Activated B cell treated with CpG ODN at 0.5 μM for 24 hours (primary cell): ENCODE data around the gene CELA3A. TPM values are rescaled to one million over a fixed set of nuclear protein-coding genes. Genes with fewer than 3 reads are reported as not detected.

Source experiments
- ATAC-seq: fragments of 200-7000 bp; cut with Tn5 transposase; one replicate; pipeline ENCODE4 v1.10.0; 2021; ENCODE audit warnings: low read depth, mild to moderate bottlenecking, moderate library complexity
- CTCF ChIA-PET: fragments of 350-600 bp; sonication (Branson Sonifier 250); formaldehyde crosslinking; loops from one replicate; lab custom pipeline; 2021; ENCODE audit warnings: antibody characterized with exemption; lab: Charles Lee
- POLR2A ChIA-PET: fragments of 350-600 bp; sonication (Branson Sonifier 250); formaldehyde crosslinking; loops from one replicate; lab custom pipeline; 2021; ENCODE audit warnings: antibody characterized with exemption; lab: Charles Lee
- DNase-seq: peaks from one replicate; pipeline ENCODE4 v3.0.0; 2022
- H3K27ac Mint-ChIP-seq: one replicate; pipeline ENCODE4 v1.8.0; 2020; ENCODE audit warnings: mixed read lengths
- H3K27me3 Mint-ChIP-seq: one replicate; pipeline ENCODE4 v1.8.0; 2021; ENCODE audit warnings: mixed read lengths
- H3K36me3 Mint-ChIP-seq: one replicate; pipeline ENCODE4 v1.8.0; 2021; ENCODE audit warnings: low read depth, mixed read lengths
- H3K4me1 Mint-ChIP-seq: one replicate; pipeline ENCODE4 v1.8.0; 2021; ENCODE audit warnings: mixed read lengths
- H3K4me3 Mint-ChIP-seq: one replicate; pipeline ENCODE4 v1.8.0; 2020; ENCODE audit warnings: mild to moderate bottlenecking, mixed read lengths
- H3K9me3 Mint-ChIP-seq: one replicate; pipeline ENCODE4 v1.8.0; 2020; ENCODE audit warnings: mixed read lengths
- intact Hi-C: fragments of 100-400 bp; cut with micrococcal nuclease; formaldehyde crosslinking; loops from one replicate; pipeline ENCODE4 v1.15.1; 2024
- total RNA-seq: library from RNA; stranded (reverse); gene quantifications from 2 replicates; pipeline ENCODE4 v1.2.3, GENCODE V29; 2022
- TF ChIP-seq, protein P1 (sequence below): fragments of 200-600 bp; IDR thresholded peaks from one replicate; pipeline ENCODE4 v1.8.0; 2022; ENCODE audit warnings: antibody characterized with exemption, mild to moderate bottlenecking

CELA3A gene
- total RNA-seq, 1 donor from 2014 or later: not detected

DNA sequence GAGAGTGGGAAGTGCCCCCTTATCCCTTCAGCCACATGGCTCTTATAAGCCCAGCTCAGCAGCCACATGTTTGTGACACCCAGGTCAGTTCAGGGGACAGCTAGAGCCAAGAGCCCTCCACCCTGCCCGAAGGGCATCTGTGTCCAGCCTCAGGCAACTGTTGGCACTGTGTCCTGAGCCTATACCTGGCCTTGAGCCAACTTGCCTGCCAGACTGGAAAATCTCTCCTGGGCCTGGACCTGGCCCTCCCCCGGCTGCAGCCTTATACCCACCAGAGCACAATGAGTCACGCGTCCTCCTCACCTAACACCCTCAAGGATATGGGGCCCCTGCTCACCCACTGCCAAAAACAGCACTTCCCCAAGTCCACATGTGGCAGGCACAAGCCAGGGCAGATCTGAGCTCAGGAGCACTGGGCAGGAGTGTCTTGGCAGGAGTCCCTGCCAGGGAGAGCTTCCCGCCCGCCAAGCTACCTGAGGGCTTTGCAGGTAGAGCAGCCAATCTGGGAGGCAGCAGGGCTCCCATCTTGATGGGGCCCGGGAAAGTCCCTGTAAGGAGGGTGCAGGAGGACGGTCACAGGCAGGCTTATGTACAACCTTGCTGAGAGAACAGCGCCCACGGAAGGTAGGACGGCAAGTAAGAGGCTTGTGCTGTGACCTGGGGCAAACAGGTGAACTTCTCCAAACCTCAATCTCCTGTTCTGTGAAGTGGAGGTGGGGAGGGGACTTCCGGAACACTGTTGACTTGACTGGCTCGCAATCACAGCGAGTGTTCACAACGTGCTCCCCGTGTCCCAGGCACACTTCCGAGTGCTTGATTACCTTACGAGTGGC is 44.5 kb upstream of the CELA3A start:
- POLR2A ChIA-PET: interaction anchor here (0.6 to 0.8 kb wide), 2 partner anchors 102 to 173 kb away, joined by 3 read pairs; no protein-coding TSS in a partner anchor
- no peak overlapping the region for H3K27ac Mint-ChIP-seq
- intact Hi-C loops: no loop called here
- peaks cover 7% of the 10 kb centered on the region for H3K4me1 Mint-ChIP-seq
- TF ChIP-seq, protein P1, sequence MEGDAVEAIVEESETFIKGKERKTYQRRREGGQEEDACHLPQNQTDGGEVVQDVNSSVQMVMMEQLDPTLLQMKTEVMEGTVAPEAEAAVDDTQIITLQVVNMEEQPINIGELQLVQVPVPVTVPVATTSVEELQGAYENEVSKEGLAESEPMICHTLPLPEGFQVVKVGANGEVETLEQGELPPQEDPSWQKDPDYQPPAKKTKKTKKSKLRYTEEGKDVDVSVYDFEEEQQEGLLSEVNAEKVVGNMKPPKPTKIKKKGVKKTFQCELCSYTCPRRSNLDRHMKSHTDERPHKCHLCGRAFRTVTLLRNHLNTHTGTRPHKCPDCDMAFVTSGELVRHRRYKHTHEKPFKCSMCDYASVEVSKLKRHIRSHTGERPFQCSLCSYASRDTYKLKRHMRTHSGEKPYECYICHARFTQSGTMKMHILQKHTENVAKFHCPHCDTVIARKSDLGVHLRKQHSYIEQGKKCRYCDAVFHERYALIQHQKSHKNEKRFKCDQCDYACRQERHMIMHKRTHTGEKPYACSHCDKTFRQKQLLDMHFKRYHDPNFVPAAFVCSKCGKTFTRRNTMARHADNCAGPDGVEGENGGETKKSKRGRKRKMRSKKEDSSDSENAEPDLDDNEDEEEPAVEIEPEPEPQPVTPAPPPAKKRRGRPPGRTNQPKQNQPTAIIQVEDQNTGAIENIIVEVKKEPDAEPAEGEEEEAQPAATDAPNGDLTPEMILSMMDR: no peak
- no peaks in the 10 kb centered on the region for H3K36me3 Mint-ChIP-seq
- H3K4me3 Mint-ChIP-seq: no peak overlapping the region
- H3K27me3 Mint-ChIP-seq: peaks cover 7% of the 10 kb centered on the region
- no peak for ATAC-seq
- CTCF ChIA-PET: no interaction called here
- DNase-seq: no peak
- no peaks in the 10 kb centered on the region for H3K9me3 Mint-ChIP-seq

DNA sequence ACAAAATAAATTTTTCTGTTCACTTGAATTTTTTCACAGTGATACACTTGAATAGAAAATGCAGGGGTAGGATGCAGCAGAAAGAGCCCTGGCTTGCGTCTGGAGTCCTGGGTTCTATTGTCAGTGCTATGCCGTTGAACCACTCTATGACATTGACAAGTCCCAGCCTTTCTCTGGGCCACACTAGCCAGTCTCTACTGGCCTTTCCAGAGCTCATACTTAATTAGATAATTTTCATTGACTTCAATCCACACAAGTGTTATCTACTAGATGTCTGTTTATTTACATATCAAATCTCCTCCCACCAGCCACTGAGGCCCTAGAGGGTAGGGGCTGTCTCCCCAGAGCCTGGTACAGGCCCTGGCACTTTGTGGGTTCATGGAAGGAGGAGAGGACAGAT is 40.1 kb upstream of the CELA3A start:
- TF ChIP-seq, protein P1: no peak
- intact Hi-C loops: loop anchor here (5.0 kb wide), 1 partner anchor 144 kb away; no protein-coding TSS in a partner anchor
- Mint-ChIP-seq H3K27ac (no peak overlapping the region), H3K9me3 (no peaks in the 10 kb centered on the region), H3K27me3 (peaks cover 11% of the 10 kb centered on the region), H3K36me3 (no peaks in the 10 kb centered on the region), H3K4me1 (peaks cover 9% of the 10 kb centered on the region), H3K4me3 (no peak overlapping the region)
- ATAC-seq: no peak
- POLR2A ChIA-PET: no interaction called here
- DNase-seq: no peak
- CTCF ChIA-PET: no interaction called here

DNA sequence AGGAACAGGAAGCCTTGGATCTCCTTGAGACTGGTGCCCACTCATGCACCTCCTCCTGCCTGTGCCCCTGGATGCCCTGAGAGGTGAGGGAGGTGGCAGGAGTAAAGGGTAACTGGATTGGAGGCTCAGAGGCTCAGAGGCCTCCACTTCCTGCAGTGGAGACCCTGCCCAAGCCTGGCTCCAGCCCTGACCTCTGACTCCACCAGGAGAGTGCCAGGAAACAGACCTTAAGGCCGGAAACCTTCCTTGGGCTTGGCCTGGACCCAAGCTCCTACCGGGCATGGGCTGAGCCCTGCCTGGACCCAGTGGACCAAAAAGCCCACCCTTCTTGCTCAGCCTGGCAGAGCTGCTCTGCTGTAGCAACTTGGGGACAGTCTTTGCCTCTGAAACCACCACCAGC is 39.7 kb upstream of the CELA3A start:
- DNase-seq (no peak), ATAC-seq (no peak)
- Mint-ChIP-seq H3K27me3 (peaks cover 14% of the 10 kb centered on the region), H3K9me3 (no peaks in the 10 kb centered on the region), H3K27ac (no peak overlapping the region), H3K4me1 (peaks cover 9% of the 10 kb centered on the region), H3K4me3 (no peak overlapping the region), H3K36me3 (no peaks in the 10 kb centered on the region)
- TF ChIP-seq, protein P1: no peak
- intact Hi-C loops: loop anchor here (5.0 kb wide), 1 partner anchor 144 kb away; no protein-coding TSS in a partner anchor
- ChIA-PET POLR2A (no interaction called here), CTCF (no interaction called here)

DNA sequence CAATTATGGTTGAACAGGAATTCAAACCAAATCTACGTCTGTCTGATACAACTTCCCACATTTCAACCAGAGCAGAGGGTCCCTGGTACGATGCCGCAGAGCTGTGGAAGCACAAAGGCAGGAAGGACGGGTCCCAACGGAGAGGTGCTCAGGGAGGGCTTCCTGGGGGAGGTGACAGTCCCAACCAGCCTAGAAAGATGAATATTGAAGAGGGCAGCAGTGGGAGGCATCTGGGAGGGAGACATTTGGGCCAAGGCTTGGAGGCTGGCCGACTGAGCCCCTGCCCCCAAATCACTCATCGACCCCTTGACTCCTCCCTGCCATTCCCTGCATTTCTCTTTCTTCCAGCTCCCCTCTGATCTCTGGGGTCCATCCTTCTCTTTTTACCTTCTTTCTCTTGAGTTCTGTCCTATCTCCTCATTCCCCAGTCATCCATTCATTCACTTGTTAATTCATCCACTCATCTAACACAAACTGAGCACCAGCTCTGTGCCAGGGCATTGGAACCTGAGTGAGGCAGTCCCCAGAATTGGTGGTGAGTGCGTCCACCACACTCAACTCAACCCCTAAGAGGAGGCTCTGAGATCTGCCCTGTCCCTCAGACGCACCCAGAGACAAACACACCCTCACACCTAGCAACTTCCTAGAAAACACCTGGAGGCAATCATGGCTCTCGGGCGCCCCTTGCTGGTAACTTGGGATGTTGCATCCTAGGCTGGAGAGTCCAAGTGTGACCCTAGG is 37.8 kb upstream of the CELA3A start:
- Mint-ChIP-seq H3K4me1 (peaks cover 2% of the 10 kb centered on the region), H3K4me3 (no peak overlapping the region), H3K27me3 (peaks cover 8% of the 10 kb centered on the region), H3K9me3 (no peaks in the 10 kb centered on the region), H3K27ac (no peak overlapping the region), H3K36me3 (no peaks in the 10 kb centered on the region)
- ATAC-seq (peak; percentile 92), DNase-seq (peak; percentile 73)
- TF ChIP-seq, protein P1: no peak
- ChIA-PET CTCF (interaction anchor here (0.7 to 1.7 kb wide), 5 partner anchors 8 to 455 kb away, joined by 3 to 5 read pairs (median 3); partner anchors contain the start of gene ALPL), POLR2A (no interaction called here)
- intact Hi-C loops: loop anchor here (1.0 to 5.0 kb wide), 4 partner anchors 146 to 305 kb away; no protein-coding TSS in a partner anchor
